Kasumi-1 (cell line): ENCODE measurements around the gene BMP8A.
"Not testable (repeated sequence)": the region's sequence is repeated elsewhere in the genome, so short reads cannot be mapped to it uniquely, and the experiment has no call there.

ENCODE experiments used
- DNase-seq, 2 experiments: peaks; one replicate each; lab custom pipeline; 2025; lab: John Stamatoyannopoulos, UW

Gene BMP8A

GRCh38 chr1:39507230-39507928 is 15.9 kb downstream of the BMP8A start:
- no peak for DNase-seq

GRCh38 chr1:39508266-39508665 is 16.8 kb downstream of the BMP8A start:
- DNase-seq: no peak

GRCh38 chr1:39508857-39509305 is 17.4 kb downstream of the BMP8A start:
- DNase-seq: no peak

- no peak for DNase-seq
Measured at GRCh38 chr1:39509360-39510009, 18.0 kb downstream of the BMP8A start.

GRCh38 chr1:39510570-39511186 is 19.2 kb downstream of the BMP8A start:
- DNase-seq: not testable (repeated sequence)

GRCh38 chr1:39511477-39511876 is 20.0 kb downstream of the BMP8A start:
- not testable (repeated sequence) for DNase-seq

- not testable (repeated sequence) for DNase-seq
Measured at GRCh38 chr1:39512234-39512847, 20.9 kb downstream of the BMP8A start.

- DNase-seq: not testable (repeated sequence)
Measured at GRCh38 chr1:39514710-39515124, 23.3 kb downstream of the BMP8A start.

GRCh38 chr1:39515131-39516086 is 24.0 kb downstream of the BMP8A start:
- peak in 1 of 2 experiments; percentile 12 for DNase-seq

- not testable (repeated sequence) for DNase-seq
Measured at GRCh38 chr1:39516841-39517240, 25.4 kb downstream of the BMP8A start.

- not testable (repeated sequence) for DNase-seq
Measured at GRCh38 chr1:39517936-39518335, 26.5 kb downstream of the BMP8A start.

- not testable (repeated sequence) for DNase-seq
Measured at GRCh38 chr1:39519376-39519775, 27.9 kb downstream of the BMP8A start.

- not testable (repeated sequence) for DNase-seq
Measured at GRCh38 chr1:39522221-39522620, 30.8 kb downstream of the BMP8A start.

- no peak for DNase-seq
Measured at GRCh38 chr1:39522661-39523567, 31.5 kb downstream of the BMP8A start.

GRCh38 chr1:39524171-39524570 is 32.7 kb downstream of the BMP8A start:
- no peak for DNase-seq

GRCh38 chr1:39524591-39525365 is 33.3 kb downstream of the BMP8A start:
- DNase-seq: no peak

GRCh38 chr1:39525366-39526165 is 34.1 kb downstream of the BMP8A start:
- DNase-seq: no peak

GRCh38 chr1:39526466-39527189 is 35.2 kb downstream of the BMP8A start:
- DNase-seq: no peak
